RWPE2 (cell line): ENCODE results near the gene PYHIN1.
"Not testable (repeated sequence)": the region's sequence is repeated elsewhere in the genome, so short reads cannot be mapped to it uniquely, and the experiment has no call there.

Source experiments
- ATAC-seq: fragments of 200-7000 bp; cut with Tn5 transposase; 3 replicates; pipeline ENCODE4 v1.9.1; 2021; ENCODE audit warnings: low read depth
- DNase-seq: peaks from one replicate; pipeline ENCODE4 v3.0.0-alpha.2; 2020; ENCODE audit warnings: low spot score
- H3K27ac ChIP-seq: fragments of 450-650 bp; 2 replicates; pipeline ENCODE4 v1.5.1; 2017; ENCODE audit warnings: mild to moderate bottlenecking; ENCODE audit not compliant: poor library complexity, severe bottlenecking
- H3K27me3 ChIP-seq: fragments of 250-450 bp; sonication (Bioruptor Pico); 2 replicates; pipeline ENCODE4 v1.5.1; 2021; ENCODE audit warnings: mild to moderate bottlenecking, moderate library complexity; ENCODE audit not compliant: insufficient read depth, poor library complexity, severe bottlenecking
- H3K36me3 ChIP-seq: fragments of 250-450 bp; sonication (Bioruptor Pico); 2 replicates; pipeline ENCODE4 v1.5.1; 2020; ENCODE audit warnings: low read depth, mild to moderate bottlenecking, moderate library complexity
- H3K4me1 ChIP-seq: fragments of 250-450 bp; sonication (Bioruptor Pico); 2 replicates; pipeline ENCODE4 v1.5.1; 2021; ENCODE audit warnings: mild to moderate bottlenecking, moderate library complexity; ENCODE audit not compliant: insufficient read depth, poor library complexity, severe bottlenecking
- H3K4me3 ChIP-seq: fragments of 250-450 bp; sonication (Bioruptor Pico); 2 replicates; pipeline ENCODE4 v1.5.1; 2021; ENCODE audit warnings: mild to moderate bottlenecking, moderate library complexity; ENCODE audit not compliant: severe bottlenecking
- H3K9me3 ChIP-seq: fragments of 250-450 bp; sonication (Bioruptor Pico); 2 replicates; pipeline ENCODE4 v1.5.1; 2021; ENCODE audit warnings: mild to moderate bottlenecking, moderate library complexity; ENCODE audit not compliant: severe bottlenecking
- TF ChIP-seq, protein P1 (sequence below): fragments of 450-650 bp; IDR thresholded peaks from one replicate; pipeline ENCODE4 v1.5.1; 2017; ENCODE audit warnings: mild to moderate bottlenecking, moderate library complexity; ENCODE audit not compliant: poor library complexity, severe bottlenecking

PYHIN1 gene

DNA sequence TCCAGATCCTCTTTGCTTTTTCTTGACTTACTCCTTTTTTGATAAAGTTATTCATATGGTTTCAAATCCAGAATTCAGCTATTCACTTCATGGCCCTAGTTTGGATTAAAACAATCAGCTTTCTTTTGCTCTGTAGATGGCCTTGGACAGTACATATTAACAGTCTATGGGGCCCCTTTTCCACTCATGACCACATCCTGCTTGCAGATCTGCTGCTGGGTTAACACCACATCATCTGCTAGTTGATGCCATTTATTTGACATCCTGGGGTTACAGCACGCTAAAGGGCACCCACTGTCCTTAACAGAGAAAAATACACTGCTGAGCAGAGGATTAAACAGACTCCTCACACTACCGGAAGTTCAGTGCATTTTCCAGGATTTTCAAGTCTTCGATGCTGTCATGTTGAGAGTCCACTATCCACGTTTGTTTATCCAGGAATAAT, 77.4 kb downstream of the PYHIN1 start:
- Histone ChIP-seq H3K27ac (peak overlapping the region; percentile 91), H3K4me3 (no peak overlapping the region), H3K4me1 (peaks cover 19% of the 10 kb centered on the region), H3K36me3 (peaks cover 4% of the 10 kb centered on the region; the same call in 1 of the 2 replicates), H3K9me3 (no peaks in the 10 kb centered on the region), H3K27me3 (no peaks in the 10 kb centered on the region)
- ATAC-seq (no peak), DNase-seq (no peak)
- TF ChIP-seq, protein P1, sequence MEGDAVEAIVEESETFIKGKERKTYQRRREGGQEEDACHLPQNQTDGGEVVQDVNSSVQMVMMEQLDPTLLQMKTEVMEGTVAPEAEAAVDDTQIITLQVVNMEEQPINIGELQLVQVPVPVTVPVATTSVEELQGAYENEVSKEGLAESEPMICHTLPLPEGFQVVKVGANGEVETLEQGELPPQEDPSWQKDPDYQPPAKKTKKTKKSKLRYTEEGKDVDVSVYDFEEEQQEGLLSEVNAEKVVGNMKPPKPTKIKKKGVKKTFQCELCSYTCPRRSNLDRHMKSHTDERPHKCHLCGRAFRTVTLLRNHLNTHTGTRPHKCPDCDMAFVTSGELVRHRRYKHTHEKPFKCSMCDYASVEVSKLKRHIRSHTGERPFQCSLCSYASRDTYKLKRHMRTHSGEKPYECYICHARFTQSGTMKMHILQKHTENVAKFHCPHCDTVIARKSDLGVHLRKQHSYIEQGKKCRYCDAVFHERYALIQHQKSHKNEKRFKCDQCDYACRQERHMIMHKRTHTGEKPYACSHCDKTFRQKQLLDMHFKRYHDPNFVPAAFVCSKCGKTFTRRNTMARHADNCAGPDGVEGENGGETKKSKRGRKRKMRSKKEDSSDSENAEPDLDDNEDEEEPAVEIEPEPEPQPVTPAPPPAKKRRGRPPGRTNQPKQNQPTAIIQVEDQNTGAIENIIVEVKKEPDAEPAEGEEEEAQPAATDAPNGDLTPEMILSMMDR, result no peak

DNA sequence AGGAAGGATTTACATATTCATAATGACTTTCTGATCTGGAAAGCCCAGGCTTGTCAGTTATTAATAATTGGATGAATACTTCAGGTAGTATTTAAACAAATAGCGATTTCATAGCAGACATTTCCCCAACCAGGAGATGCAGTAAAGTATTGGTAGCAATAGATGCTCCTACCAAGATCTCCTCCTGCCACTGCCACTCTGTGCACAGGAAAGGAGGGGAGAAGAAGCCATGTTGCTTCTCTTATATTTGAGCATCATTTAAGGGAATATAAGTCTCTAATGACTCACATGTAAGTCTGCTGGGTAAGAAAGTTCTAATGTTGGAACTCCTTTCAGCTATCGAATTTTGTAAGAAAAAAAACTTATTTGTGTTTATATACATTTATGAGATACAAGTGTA, 77.9 kb downstream of the PYHIN1 start:
- Histone ChIP-seq H3K4me3 (peak overlapping the region; percentile 38), H3K36me3 (peaks cover 8% of the 10 kb centered on the region), H3K27ac (peak overlapping the region; percentile 91), H3K4me1 (peaks cover 19% of the 10 kb centered on the region), H3K9me3 (no peaks in the 10 kb centered on the region), H3K27me3 (no peaks in the 10 kb centered on the region)
- TF ChIP-seq, protein P1, result no peak
- no peak for ATAC-seq
- DNase-seq, result no peak

DNA sequence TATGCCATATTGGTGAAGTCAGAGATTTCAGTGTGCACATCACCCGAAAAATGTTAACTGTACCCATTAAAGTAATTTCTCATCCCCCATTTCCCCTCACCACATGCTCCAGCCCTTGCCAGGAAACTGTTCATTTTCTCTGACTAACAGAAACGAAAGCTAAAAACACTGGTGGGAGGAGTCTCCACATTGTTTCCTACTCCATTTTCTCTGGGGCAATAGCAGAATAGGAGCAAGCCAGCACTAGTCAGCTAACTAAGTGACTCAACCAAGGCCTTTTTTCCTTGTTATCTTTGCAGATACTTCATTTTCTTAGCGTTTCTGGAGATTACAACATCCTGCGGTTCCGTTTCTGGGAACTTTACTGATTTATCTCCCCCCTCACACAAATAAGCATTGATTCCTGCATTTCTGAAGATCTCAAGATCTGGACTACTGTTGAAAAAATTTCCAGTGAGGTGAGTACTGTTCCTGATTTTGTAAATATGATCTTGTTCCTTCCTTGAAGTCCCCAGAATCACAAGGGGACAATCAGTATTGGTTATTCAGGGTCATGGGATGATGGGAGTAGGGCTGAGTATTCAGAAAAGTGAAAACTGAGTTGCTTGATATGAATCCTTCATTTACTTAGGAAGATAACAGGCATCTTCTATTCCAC, 78.5 kb downstream of the PYHIN1 start, which contains the start of gene IFI16:
TSS of gene IFI16 (plus strand) at position 204 of the 658 bp plus-strand sequence. CDS start 4,774 bp downstream, outside the sequence.
- no peaks in the 10 kb centered on the region for H3K9me3 ChIP-seq
- DNase-seq, result no peak
- H3K27ac ChIP-seq, result peak within 1 kb of the TSS; percentile 91
- H3K27me3 ChIP-seq, result no peaks in the 10 kb centered on the region
- H3K4me3 ChIP-seq, result peak within 1 kb of the TSS; percentile 38
- H3K36me3 ChIP-seq, result peaks cover 14% of the 10 kb centered on the region
- TF ChIP-seq, protein P1, result no peak
- H3K4me1 ChIP-seq, result peaks cover 19% of the 10 kb centered on the region
- peak; percentile 92 for ATAC-seq

DNA sequence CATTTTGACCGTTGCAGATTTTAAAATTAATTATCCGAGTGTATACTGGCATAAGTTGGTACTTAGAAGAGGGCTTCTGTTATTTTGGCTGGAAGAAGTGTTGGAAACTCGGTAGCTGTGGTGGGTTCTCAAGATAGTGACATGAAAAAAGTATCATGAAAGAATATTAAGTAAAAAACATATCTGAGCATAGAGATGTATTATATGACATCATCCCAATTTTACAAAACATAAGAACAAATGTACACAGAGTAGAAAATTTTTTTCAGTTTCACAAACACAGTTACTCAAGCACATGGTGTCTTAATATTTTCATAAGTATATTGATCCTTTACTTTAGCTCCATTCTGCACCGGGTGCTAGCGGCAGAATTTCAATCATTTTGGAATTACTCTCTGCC, 79.0 kb downstream of the PYHIN1 start:
- DNase-seq, result no peak
- Histone ChIP-seq H3K27me3 (no peaks in the 10 kb centered on the region), H3K27ac (peak overlapping the region; percentile 91), H3K36me3 (peaks cover 19% of the 10 kb centered on the region), H3K4me1 (peaks cover 24% of the 10 kb centered on the region), H3K4me3 (peak overlapping the region; percentile 38), H3K9me3 (no peaks in the 10 kb centered on the region)
- TF ChIP-seq, protein P1, result no peak
- peak; percentile 5; the same call in 1 of the 3 replicates for ATAC-seq

DNA sequence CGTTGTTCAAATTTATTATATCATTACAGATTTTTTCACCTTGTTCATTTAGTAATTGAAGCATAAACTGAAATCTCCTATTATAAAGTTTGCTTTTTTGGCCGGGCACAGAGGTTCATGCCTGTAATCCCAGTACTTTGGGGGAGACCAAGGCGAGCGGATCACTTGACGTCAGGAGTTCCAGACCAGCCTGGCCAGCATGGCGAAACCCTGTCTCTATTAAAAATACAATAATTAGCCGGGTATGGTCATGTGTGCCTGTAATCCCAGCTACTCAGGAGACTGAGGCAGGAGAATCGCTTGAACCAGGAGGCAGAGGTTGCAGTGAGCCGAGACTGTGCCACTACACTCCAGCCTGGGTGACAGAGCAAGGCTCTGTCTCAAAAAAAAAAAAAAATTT, 79.6 kb downstream of the PYHIN1 start:
- not testable (repeated sequence) for H3K27me3 ChIP-seq, ATAC-seq, H3K9me3 ChIP-seq, DNase-seq
- peaks cover 26% of the 10 kb centered on the region for H3K36me3 ChIP-seq
- H3K27ac ChIP-seq, result peak overlapping the region; percentile 91
- H3K4me3 ChIP-seq, result peak overlapping the region; percentile 38
- peaks cover 30% of the 10 kb centered on the region for H3K4me1 ChIP-seq
